Upper lobe of right lung (tissue), 1 donor: ENCODE data around the gene CDA. TPM values are rescaled to one million over a fixed set of nuclear protein-coding genes. Genes with fewer than 3 reads are reported as not detected.

ENCODE experiments used
- ATAC-seq: fragments of 200-7000 bp; cut with Tn5 transposase; one replicate; pipeline ENCODE4 v1.9.1; 2020; ENCODE audit warnings: mild to moderate bottlenecking, moderate library complexity
- DNase-seq: peaks from one replicate; pipeline ENCODE4 v3.0.0-alpha.2; 2020
- H3K27ac ChIP-seq: fragments of 200-600 bp; one replicate; pipeline ENCODE4 v1.8.0; 2022
- H3K27me3 ChIP-seq: fragments of 200-600 bp; one replicate; pipeline ENCODE4 v1.8.0; 2022; ENCODE audit warnings: mild to moderate bottlenecking
- H3K36me3 ChIP-seq: fragments of 200-600 bp; one replicate; pipeline ENCODE4 v1.8.0; 2022
- H3K4me1 ChIP-seq: fragments of 200-600 bp; one replicate; pipeline ENCODE4 v1.8.0; 2022
- H3K4me3 ChIP-seq: fragments of 200-600 bp; one replicate; pipeline ENCODE4 v1.8.0; 2022; ENCODE audit warnings: mild to moderate bottlenecking
- H3K9me3 ChIP-seq: fragments of 200-600 bp; one replicate; pipeline ENCODE4 v1.8.0; 2022
- intact Hi-C: fragments of 100-400 bp; cut with DNase I; formaldehyde crosslinking; loops from one replicate; pipeline ENCODE4 v1.11.0; 2022
- total RNA-seq: library from RNA; stranded (reverse); fragmentation: NEBNext Ultra II Directional; extraction: Animal tissue kit (Norgen Biotek cat#: 25700); gene quantifications from one replicate; pipeline ENCODE4 v1.2.1, GENCODE V29; 2021
- TF ChIP-seq, protein P1 (sequence below): fragments of 200-600 bp; IDR thresholded peaks from one replicate; pipeline ENCODE4 v1.8.0; 2022; ENCODE audit warnings: antibody characterized with exemption
- donor health status: DM: no; HTN: yes; CAD: no; lungs with severe emphysema.

CDA gene
- total RNA-seq, 1 donor from 2014 or later, result 8.8 TPM

DNA sequence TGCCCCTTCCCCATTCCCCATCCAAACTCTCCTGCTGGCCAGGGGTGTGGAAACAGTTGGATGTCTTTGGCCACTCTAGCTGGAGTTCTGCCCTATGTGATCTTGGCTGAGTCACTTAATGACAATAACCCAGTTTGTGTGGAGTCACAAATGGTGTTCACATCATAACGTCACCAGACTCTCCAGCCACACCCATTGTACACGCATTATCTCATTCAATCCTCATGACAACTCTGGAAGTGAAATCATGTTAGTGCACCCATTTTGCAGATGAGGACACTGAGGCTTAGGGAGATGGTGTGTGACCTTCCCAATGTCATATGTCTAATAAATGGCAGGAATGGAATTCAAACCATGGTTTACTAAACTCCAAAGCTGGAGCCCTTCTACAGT is 1.2 kb upstream of the CDA start:
- intact Hi-C loops, result no loop called here
- no peak for DNase-seq
- Histone ChIP-seq H3K4me1 (peaks cover 16% of the 10 kb centered on the region), H3K27me3 (peaks cover 21% of the 10 kb centered on the region), H3K36me3 (no peaks in the 10 kb centered on the region), H3K4me3 (no peak overlapping the region), H3K27ac (no peak overlapping the region), H3K9me3 (no peaks in the 10 kb centered on the region)
- no peak for ATAC-seq
- TF ChIP-seq, protein P1, sequence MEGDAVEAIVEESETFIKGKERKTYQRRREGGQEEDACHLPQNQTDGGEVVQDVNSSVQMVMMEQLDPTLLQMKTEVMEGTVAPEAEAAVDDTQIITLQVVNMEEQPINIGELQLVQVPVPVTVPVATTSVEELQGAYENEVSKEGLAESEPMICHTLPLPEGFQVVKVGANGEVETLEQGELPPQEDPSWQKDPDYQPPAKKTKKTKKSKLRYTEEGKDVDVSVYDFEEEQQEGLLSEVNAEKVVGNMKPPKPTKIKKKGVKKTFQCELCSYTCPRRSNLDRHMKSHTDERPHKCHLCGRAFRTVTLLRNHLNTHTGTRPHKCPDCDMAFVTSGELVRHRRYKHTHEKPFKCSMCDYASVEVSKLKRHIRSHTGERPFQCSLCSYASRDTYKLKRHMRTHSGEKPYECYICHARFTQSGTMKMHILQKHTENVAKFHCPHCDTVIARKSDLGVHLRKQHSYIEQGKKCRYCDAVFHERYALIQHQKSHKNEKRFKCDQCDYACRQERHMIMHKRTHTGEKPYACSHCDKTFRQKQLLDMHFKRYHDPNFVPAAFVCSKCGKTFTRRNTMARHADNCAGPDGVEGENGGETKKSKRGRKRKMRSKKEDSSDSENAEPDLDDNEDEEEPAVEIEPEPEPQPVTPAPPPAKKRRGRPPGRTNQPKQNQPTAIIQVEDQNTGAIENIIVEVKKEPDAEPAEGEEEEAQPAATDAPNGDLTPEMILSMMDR, result no peak

DNA sequence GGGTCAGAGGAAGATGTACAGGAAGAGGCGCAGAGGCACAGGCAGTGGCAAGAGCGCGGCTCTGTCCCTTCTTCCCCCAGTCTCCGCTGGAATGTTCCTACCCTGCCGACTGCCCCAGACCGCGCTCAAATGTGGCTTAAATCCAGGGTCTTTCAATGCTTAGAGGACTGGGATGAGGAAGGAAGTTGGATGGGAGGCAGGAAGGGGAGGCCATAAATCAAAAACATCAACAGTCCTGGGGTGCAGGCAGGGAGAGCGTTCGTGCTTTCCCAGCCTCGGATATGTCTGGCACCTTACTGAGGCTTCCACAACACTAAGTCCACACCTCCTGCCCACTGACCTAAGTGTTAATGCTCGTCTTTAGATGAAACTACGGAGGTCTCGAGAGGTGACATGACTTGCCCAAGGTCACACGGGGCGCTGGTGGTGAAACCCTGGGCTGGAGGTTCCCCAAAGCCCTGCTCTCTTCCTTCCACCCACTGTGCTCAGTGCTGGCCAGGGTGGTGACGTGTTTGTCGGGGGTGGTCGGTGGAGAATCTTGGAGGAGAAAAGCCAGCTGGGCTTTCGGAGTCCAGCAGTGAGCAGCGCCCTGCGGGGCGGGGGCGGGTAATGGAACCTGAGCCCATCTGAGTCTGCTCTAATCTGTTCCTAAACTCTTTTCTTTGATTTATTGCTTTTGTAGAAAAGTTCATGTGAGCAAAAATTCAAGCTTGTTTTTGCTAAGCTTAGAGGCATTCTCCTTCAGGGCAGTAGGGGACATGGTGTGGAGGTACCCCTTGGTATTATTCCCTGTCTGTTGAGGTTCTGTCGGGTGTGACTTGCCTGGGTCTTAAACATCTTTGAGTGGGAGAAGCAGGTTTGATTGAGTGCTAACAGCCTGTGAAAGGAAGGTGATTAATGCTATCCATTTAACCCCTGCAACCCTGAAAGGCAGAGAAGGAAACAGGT is 708 bp downstream of the CDA start:
- peak overlapping the region; percentile 29 for H3K4me3 ChIP-seq
- H3K36me3 ChIP-seq, result no peaks in the 10 kb centered on the region
- peak overlapping the region; percentile 32 for H3K27ac ChIP-seq
- peak; percentile 76 for ATAC-seq
- H3K9me3 ChIP-seq, result no peaks in the 10 kb centered on the region
- peaks cover 35% of the 10 kb centered on the region for H3K27me3 ChIP-seq
- DNase-seq, result peak; percentile 80
- TF ChIP-seq, protein P1, result no peak
- peaks cover 16% of the 10 kb centered on the region for H3K4me1 ChIP-seq
- intact Hi-C loops, result no loop called here

DNA sequence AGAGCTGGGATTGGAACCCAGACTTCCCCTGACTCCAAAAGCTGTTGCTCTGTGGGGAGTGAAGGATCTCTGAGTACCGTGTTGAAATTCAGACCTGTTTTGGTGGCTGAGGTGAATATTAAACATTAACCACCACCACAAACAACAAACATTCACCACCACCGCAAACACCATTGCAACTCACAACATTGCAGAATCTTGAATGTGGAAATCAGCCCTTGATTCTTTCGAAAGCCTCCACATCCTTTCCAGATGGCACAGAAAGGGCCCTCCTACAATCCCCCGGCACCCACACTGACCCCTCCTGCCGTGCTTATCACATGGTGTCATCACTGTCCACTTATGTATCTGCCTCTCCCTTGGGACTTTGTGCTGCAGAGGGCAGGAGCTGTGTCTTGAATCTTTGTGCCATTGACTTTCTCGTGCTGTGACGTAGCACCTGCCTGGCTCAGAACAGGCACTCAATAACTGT is 1.4 kb downstream of the CDA start:
- no peak overlapping the region for H3K4me3 ChIP-seq
- peaks cover 35% of the 10 kb centered on the region for H3K27me3 ChIP-seq
- H3K36me3 ChIP-seq, result no peaks in the 10 kb centered on the region
- ATAC-seq (peak; percentile 85), DNase-seq (peak; percentile 75)
- H3K4me1 ChIP-seq, result peaks cover 16% of the 10 kb centered on the region
- intact Hi-C loops, result no loop called here
- TF ChIP-seq, protein P1, result no peak
- H3K27ac ChIP-seq, result peak overlapping the region; percentile 30
- H3K9me3 ChIP-seq, result no peaks in the 10 kb centered on the region

DNA sequence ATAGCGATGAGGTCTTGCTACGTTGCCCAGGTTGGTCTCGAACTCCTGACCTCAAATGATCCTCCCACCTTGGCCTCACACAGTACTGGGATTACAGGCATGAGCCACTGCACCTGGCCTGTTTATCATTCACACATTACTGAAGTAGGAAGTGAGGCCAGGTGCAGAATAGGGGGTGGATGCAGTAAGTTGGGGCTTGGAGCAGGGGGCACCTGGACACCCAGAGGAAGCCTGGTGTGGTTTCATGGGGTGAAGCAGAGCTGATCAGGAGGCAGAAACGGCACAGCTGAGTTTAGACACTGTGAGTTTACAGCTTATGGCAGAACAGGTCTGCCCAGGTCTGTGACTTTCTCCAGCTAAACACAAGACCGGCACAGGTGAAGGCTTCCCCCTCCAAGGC is 4.9 kb downstream of the CDA start:
- H3K9me3 ChIP-seq, result no peaks in the 10 kb centered on the region
- intact Hi-C loops, result no loop called here
- TF ChIP-seq, protein P1, result no peak
- ATAC-seq (no peak), DNase-seq (no peak)
- no peak overlapping the region for H3K4me3 ChIP-seq
- H3K4me1 ChIP-seq, result peaks cover 20% of the 10 kb centered on the region
- peaks cover 31% of the 10 kb centered on the region for H3K27me3 ChIP-seq
- no peak overlapping the region for H3K27ac ChIP-seq
- no peaks in the 10 kb centered on the region for H3K36me3 ChIP-seq

DNA sequence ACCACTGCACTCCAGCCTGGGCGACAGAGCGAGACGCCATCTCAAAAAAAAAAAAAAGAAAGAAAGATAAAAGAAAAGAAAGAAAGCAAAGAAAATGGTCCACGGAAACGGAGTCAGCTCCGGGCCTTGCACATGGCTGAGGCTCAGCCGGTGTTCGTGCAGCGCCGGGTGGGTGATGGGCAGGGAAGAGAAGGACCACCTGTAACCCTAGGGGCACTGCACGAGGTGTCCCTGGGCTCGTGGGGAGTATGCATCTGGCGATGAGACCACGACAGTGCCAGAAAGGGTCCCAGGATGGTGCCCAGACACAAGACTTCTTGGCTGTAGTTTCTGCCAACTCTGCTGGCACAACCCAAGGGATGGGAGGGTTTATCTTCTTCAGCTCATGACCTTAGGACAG is 5.8 kb downstream of the CDA start:
- ATAC-seq, result no peak
- H3K36me3 ChIP-seq, result no peaks in the 10 kb centered on the region

More for the DNA sequence above, 5.8 kb downstream of the CDA start:
- TF ChIP-seq, protein P1, result no peak
- H3K4me1 ChIP-seq, result peaks cover 11% of the 10 kb centered on the region
- no peak overlapping the region for H3K27ac ChIP-seq
- H3K9me3 ChIP-seq, result no peaks in the 10 kb centered on the region
- DNase-seq, result no peak
- H3K27me3 ChIP-seq, result peaks cover 26% of the 10 kb centered on the region
- intact Hi-C loops, result no loop called here
- H3K4me3 ChIP-seq, result no peak overlapping the region
